HG02759 (cell line): Measurements from ENCODE around the gene NANOGP8.

Experiments
- ATAC-seq: cut with Tn5 transposase; IDR thresholded peaks from one replicate; pipeline ENCODE4 v1.9.1; 2021; ENCODE audit warnings: mild to moderate bottlenecking, moderate library complexity; ENCODE audit not compliant: unreplicated experiment

Gene NANOGP8

GRCh38 chr15:35061161-35061824 lies 23.8 kb downstream of the NANOGP8 start:
- ATAC-seq = no peak

- no peak for ATAC-seq
Measured at GRCh38 chr15:35060591-35060990, 24.5 kb downstream of the NANOGP8 start.

- ATAC-seq = no peak
Measured at GRCh38 chr15:35058534-35059054, 26.5 kb downstream of the NANOGP8 start.

GRCh38 chr15:35055416-35056105 lies 29.5 kb downstream of the NANOGP8 start:
- ATAC-seq = no peak

- no peak for ATAC-seq
Measured at GRCh38 chr15:35054380-35054779, 30.7 kb downstream of the NANOGP8 start.

GRCh38 chr15:35047996-35048395 lies 37.1 kb downstream of the NANOGP8 start:
- no peak for ATAC-seq

GRCh38 chr15:35047528-35047927 lies 37.6 kb downstream of the NANOGP8 start:
- no peak for ATAC-seq

- ATAC-seq = no peak
Measured at GRCh38 chr15:35043373-35044095, 41.6 kb downstream of the NANOGP8 start.

- ATAC-seq = no peak
Measured at GRCh38 chr15:35040339-35041255, 44.5 kb downstream of the NANOGP8 start.

GRCh38 chr15:35038626-35039451 lies 46.3 kb downstream of the NANOGP8 start:
- no peak for ATAC-seq
